NCI-H1092 treated with DMSO at 0.1 percent for 48 hours (cell line): ENCODE measurements around the gene LHX8.
"Not testable (repeated sequence)": the region's sequence is repeated elsewhere in the genome, so short reads cannot be mapped to it uniquely, and the experiment has no call there.

Experiments
- DNase-seq: peaks from one replicate; lab custom pipeline; 2025; lab: John Stamatoyannopoulos, UW

Gene LHX8

DNA sequence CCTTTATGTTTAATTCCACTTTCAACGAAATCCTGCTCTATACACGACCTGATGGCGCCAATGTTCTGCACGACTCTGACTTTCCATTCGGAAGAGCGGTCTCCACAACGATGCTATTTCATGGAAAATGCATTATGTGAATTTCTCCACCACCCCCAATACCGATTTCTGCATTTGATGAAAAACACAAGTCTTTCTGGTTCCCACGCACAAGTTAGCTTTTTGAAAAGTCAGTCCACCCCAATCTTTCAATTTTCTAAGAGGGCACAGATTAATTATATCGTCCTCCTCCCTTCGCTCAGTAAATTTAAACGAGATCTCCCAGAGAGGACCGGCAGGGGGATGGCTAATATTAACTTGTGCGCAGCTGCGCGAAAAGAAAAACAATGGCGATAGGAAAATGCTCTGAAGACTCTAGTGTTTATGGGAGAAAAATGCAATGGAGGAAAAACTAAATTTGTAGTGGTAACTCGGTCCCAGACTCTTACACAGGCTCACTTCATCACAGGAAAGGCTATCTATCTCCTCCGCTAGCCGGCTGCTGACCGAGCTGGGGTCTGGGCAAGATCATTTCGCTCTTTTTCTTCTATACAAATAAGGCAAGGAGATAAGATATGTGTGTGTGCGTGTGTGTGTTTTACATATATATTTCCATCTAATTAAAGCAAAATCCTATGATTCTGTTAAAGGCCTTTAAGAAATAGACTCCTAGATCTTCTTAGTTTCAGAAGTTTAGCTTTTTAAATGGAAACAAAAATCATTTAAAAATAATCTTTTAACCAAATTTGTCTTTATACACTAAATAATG lies 1.2 kb upstream of the LHX8 start:
- no peak for DNase-seq

DNA sequence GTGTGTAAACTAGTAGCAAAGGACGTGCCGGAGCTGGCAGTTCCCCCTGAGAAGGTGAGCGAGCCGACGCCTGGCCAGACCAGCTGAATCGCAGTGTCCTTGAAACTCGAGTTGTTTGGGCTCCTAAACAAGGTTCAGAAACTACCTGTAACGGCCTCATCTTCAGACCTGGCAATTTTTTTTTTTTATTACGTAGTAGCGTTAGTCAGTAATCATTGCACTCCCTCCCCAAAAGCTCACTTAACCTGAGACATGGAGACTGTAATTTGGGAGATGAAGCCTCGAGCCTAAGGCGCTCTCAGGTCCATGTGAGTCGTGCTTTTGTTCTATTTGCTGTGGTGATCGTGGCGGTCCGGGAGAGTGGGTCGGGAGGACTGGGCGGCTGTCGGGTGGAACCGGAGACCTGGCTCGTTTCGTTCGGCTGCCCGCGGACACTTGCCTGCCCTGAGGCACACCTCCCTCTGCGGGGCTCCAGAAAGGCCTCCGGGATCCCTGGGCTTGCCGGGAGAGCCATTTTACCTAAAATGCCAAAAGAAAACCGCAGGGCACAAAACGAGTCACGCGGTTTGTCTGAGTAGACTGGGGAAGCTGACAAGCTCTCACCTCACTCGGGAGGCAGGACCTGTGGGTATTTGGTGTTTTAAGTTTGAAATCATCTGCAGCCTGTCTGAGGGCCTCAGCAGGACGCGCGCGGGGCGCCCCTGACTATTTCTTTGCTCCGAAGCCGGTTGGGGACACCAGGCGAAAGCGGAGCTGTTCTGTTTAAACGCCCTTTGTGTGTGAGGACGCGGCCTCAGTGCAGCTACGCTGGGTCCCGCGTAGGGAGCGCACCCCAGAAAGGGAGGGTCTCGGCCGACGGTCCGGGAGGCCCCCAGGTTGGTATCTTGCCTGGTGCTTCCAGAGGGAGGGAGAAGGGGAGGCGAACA lies 722 bp downstream of the LHX8 start:
- DNase-seq, result peak; percentile 39

DNA sequence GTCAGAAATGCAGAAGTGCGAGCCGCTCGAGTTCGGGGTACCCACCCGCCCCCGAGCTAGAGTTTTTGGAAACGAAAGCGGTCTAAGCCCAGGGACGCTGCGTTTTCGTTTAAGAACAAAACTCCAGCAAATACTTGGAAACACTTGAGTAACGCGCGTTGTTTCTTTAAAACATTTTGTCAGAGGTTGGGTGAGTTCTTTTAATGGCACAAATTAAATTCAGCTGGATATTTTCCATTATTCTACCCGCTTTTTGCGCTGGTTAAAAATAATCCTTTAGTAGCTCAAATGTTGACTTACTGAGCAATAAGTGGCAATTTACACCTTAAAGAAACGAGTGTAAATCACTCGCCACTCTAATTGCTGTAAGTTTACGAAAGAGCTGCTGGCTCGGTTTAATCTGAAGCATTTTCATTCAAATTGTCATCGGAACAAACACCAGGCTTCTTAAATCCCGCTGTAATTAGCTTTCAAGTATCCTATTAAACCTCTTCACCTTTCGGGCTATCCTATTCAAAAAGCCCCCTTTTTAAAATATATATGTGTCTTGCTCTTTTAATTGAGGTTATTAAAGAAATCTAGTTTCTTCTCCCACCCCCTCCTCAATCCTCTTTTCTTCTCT lies 1.5 kb downstream of the LHX8 start:
- peak; percentile 53 for DNase-seq

DNA sequence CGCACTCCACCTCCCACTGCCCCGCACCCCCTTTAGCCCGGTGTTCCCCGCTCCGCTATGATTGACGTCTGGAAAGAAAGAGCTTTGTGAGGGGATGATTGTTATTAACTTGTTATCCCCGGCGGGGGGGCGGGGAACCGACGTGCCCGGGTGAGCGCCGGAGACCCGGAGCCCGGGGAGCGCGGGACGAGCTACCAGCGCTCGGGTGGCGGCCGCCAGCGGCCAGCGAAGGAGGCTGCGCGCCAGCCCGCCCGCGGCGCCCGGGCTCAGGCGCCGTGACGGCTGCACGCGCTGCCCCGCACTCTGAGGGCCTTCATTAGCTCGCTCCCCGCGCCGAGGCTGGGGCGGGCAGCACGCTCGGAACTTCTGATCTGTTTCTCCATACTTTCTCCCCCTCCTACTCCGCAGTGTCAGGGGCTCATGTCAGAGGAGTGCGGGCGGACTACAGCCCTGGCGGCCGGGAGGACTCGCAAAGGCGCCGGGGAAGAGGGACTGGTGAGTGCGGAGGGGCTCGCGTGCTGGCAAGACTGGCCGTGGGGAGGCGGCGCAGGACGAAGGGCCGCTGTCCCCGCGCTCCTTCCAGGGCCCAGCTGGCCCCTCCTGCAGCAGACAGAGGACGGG lies 2.1 kb downstream of the LHX8 start:
- DNase-seq, result peak; percentile 53

DNA sequence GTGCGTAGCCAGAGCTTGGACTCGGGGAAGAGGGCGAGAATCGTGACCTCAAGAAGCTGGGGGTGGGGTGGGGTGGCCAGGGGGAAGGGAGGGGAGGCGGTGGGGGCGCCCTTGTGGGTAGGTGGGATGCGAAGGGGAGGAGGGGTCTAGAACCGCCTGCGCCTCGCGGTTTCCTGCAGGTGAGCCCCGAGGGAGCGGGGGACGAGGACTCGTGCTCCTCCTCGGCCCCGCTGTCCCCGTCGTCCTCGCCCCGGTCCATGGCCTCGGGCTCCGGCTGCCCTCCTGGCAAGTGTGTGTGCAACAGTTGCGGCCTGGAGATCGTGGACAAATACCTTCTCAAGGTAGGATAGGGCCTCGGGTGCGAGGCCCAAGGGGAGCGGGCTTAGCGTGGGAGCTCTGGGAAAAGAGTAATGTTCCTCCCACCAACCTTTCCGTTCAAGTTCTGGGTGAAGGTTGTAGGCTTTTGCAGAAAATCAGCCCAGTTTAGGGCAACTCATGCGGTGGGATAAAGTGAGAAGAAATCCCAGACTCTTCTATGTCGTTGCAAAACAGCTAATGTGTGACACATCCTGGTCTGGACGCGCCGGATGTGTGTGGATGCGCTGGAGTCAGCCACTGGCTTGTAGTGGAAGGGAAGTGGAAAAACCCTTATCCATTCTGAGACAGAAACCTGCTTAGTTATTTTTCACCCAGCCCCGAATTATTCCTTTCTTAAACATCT lies 2.9 kb downstream of the LHX8 start:
- no peak for DNase-seq

DNA sequence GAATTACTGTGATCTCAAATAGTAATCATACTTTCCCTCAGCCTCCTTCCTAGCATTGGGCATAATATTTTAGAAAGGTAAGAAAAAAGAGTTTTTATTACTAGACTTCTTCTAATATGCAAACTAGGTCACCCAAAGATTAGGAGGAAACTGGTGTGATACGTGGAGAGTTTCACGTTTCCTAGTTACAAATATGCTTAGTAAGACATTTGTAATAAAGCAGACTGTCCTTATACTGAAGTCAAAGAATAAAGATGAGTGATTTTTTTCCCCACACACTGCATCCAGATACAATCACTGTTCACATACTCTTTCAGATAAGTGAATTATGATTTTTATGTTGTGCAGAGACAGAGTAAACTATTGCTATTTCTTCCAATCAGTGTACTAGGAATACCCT lies 17.9 kb downstream of the LHX8 start:
- no peak for DNase-seq

DNA sequence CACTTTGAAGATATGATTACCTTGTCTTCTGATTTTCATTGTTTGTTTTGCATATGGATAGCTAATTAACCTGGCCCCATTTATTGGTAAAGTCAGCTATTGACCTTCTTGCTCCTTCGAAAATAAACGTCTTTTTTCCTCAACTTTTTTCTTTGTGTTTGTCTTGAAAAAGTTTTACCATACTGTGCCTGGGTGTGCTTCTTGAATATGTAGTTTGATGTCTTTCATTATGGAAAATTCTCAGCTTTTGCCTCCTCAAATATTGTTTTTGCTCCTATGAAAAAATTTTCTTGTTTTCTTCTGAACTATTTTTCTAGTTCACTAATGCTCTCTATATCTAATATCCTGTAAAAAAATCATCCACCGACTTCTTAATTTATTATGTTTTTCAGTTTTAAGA lies 25.0 kb downstream of the LHX8 start:
- no peak for DNase-seq

DNA sequence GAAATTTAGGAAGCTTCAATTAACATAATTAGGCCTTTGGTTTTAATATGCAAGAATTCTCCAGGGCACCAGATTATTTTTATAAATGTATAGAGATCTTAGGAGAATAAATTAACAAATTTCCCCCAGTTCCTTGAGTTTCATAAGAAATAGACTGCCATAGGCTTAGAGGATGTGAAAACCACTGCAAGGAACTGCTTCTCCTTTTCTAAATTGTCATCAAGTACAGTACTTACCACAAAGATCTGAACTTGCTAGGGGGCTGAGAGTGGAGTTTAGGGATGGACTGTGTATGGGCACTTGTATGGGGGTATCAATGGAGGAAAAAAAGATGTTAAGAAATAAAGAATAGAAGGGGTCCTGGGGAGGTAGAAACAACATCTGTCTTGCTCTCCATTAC lies 31.1 kb downstream of the LHX8 start:
- DNase-seq, result no peak

DNA sequence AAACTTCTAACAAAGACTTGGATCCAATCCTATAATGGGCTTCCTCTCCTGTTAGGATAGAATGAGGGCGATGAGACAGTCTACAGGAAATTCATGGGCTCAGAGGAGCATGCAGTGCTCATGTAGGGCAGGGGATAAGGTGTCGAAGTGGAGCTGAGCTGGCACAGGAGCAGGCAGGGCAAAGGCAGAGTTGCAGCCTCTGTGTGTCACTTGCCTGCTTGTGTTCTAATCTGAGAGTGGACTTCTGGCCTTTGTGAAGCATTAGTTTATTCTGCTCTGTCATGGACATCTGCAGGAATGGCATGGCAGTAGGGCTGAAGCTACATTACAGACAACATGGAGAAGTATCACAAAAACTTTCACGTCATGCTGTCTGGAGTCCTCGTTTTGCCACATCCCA lies 32.6 kb downstream of the LHX8 start:
- DNase-seq, result no peak

DNA sequence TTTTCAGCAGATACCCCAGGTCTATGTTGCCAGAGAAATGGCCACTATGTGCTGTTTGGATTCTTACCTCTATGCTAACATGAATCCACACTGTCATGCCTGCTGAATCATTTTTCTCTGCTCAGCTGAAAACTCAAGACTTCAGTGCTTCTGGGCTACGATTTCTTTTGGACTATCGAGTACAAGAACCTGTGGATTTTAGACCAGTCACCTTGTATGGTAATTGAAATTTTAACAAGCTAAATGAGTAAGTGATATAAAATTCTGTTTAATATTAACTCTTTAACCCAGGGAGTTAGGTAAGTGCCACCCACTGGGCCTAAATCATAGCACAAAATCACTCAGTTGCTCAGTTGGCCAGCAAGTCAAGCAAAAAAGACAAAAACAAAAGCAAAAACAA lies 35.8 kb downstream of the LHX8 start:
- DNase-seq, result no peak

DNA sequence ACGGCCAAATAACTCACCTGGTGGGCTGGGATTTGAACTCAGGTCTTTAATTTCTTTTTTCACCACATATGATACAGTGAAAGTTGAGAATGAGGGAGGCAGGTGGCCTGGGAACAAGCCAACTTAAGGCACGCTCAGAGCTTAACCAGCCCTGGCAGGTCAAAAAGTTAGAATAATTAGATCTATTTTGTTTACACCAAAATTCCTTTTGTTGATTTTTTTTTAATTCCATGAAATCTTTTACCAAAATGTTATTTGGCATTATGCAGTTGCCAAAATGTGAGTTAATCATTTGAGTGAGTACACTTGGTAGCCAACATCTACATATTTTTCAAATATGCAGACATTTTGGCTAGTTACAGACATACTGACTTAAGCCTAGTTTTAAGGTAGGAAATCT lies 36.8 kb downstream of the LHX8 start:
- DNase-seq, result no peak

DNA sequence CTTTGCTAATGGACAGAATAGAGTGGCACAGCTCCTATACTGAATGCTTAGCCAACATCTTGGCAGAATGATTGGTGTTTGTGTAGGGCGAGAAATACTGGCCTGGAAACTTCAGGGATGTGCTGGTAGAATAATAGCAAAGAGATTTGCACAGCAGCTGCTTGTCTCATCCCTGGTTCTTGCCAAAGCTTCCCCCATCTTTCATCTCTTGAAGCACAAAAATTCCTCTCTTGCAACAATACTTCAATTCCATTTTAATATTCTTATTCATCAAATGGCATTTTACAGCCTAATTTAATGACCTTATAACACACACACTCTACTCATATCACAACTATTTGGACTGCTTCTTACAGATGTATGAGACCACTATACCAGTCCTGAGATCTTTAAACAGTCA lies 37.7 kb downstream of the LHX8 start:
- DNase-seq, result no peak

DNA sequence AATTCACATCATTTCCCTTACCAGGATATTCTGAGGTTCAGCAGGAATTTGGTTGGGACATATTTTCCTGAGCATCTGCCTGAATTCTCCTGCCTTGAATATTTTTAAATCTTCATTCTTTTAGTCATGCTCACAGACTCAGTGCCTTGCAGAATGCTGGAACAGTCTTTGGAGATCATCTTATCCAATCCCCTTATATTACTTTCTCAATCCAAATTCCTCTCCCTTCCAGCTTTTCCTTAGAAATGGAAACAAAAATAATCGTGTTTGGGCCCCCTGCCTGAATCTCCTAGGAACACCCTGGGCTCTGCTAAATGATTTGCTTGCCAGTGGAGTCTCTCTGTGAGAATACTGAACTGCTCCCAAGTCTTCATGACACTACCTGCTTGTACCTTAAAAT lies 38.4 kb downstream of the LHX8 start:
- DNase-seq, result no peak

DNA sequence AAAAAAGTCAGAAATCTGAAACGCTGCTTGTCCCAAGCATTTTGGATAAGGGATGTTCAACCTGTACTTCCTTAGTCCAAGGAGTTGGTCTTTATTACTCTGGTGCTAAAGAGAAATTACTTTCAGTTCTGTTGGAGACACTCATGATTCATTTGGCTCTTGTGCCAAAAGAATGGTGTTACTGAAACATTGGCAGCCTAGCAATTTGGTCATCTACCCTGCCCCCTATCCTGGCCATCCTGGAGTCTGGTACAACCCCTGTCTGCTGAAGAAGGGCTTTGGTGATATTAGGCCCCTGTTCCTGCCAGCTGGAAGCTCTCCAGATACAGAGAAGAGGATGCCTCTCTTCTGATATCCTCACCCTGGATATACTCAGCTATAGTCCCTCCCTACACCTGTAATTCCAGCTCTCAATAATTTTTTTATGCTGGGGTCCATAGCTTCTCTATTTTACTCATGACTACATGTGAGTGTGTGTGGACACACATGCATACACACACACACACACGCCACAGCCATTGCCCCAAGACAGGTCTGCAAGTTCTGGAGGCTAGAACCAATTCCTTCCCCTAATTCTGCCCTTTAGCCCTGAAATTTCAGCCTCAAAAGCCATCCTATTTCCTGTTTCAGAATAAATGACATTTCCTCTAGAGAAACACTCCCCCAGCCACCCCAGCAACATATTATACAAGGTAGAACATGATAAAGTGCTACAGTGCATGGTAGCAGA lies 40.0 kb downstream of the LHX8 start:
- DNase-seq, result no peak

DNA sequence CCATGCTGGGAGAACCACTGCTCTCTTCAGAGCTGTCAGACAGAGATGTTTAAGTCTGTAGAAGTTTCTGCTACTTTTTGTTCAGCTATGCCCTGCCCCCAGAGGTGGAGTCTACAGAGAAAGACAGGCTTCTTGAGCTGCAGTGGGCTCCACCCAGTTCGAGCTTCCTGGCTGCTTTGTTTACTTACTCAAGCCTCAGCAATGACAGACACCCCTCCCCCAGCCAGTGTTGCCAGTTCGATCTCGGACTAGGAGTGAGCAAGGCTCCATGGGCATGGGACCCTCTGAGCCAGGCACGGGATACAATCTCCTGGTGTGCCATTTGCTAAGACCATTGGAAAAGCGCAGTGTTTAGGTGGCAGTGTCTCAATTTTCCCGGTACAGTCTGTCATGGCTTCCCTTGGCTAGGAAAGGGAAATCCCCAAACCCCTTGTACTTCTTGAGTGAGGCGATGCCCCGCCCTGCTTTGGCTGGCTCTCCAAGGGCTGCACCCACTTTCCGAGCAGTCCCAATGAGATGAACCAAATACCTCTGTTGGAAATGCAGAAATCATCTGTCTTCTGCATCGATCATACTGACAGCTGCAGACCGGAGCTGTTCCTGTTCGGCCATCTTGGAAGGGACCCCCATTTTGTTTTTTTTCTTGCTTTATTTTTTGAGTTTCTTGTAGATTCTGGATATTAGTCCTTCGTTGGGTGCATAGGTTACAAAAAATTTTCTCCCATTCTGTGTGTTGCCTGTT lies 47.2 kb downstream of the LHX8 start:
- DNase-seq, result not testable (repeated sequence)

DNA sequence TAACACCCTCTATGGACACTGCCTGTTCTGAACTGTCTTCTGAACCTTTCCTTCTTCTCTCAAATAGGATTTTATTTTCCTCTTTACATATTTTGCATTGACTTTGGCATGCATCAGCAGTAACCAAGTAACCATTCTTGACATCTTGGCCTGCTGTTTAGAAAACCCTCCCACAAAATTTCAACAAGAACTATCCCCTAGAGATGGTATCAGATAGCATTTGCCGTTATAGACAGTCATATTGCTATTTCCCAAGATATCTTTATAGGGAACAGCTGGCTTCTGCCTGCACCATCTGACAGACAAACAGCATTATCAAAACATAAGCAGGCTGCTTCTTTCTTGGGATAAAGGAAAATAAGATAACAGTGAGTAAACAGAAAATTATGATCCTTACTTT lies 54.7 kb downstream of the LHX8 start:
- no peak for DNase-seq

DNA sequence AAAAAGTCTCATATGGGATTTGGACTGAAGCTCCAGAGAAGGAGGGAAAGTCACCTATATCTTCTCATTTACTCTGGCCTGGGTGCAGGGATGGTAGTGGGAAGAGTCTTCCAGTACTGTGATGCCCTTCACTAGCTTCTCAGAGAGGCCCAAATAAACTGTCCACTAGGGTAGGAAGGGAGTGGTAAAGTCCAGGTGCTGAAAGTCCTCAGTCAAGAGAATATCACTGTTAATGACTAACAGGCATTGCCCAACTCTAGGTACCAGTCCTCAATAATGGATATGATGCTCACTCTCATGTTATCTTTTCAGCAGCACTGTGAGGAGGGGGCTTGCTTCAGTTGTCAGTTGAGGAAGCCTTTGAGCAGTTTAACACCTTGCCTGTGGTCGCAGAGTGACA lies 64.0 kb downstream of the LHX8 start:
- DNase-seq, result no peak

DNA sequence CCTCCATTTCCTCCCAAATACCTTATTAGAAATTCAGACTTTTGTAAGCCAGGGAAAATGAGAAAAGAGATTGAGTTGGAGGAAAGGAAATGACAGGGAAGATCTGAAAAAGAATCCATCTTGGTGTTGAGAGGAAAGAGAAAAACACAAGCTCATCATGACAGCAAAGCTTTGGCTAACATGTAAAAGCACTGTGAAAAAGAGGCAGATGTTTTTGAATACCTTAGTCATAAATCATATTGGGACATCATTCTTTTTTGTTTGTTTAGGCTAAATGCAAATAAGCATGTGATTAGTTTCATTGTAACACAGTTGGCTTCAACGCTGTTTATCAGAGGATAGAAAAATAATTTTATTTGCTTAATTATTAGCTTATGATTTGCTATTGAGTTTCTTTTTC lies 64.6 kb downstream of the LHX8 start:
- peak; percentile 16 for DNase-seq

DNA sequence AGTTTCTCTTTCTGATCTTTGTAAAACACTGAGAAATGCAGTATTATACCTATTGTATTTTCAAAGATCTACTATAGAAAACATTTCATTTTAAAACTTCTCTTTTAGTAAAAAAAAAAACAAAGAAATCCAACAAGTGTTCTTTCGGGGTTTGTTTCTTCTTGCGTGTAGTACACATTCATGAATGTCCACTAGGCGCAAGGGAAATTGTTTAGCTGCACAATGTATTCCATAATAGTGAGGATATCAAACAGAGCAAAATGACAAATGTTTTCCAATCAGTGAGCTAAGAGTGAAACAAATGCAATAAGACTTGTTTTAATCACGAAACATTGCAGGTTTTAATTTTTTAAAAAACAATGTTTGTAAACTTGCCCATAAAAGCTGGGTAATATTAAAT lies 68.6 kb downstream of the LHX8 start:
- no peak for DNase-seq
